Fibroblast of lung (primary cell): ENCODE results near the gene GAS7. TPM values are rescaled to one million over a fixed set of nuclear protein-coding genes. Genes with fewer than 3 reads are reported as not detected.
A peak's percentile ranks its signal among the peaks of the same experiment; 100 is the strongest.

Experiments
- DNase-seq, 2 donors: peaks; one replicate each; pipeline versions ENCODE4 v3.0.0 to v3.0.0-alpha.2; 2010; ENCODE audit warnings: low read depth in 2 of 2
- H2AFZ ChIP-seq: 2 replicates; pipeline ENCODE4 v1.5.1; 2012; ENCODE audit warnings: low read length, control low read depth, inconsistent platforms
- H3K27ac ChIP-seq: 2 replicates; pipeline ENCODE4 v1.5.1; 2011; ENCODE audit warnings: low read length, control low read depth; ENCODE audit not compliant: insufficient read depth
- H3K27me3 ChIP-seq: 2 replicates; pipeline ENCODE4 v1.5.1; 2011; ENCODE audit warnings: mild to moderate bottlenecking, low read length; ENCODE audit not compliant: control insufficient read depth, insufficient read depth
- H3K36me3 ChIP-seq: 2 replicates; pipeline ENCODE4 v1.5.1; 2011; ENCODE audit warnings: low read length; ENCODE audit not compliant: control insufficient read depth, insufficient read depth
- H3K4me1 ChIP-seq: 2 replicates; pipeline ENCODE4 v1.5.1; 2011; ENCODE audit warnings: low read length; ENCODE audit not compliant: control insufficient read depth, insufficient read depth; ENCODE audit errors: extremely low read depth
- H3K4me2 ChIP-seq: 2 replicates; pipeline ENCODE4 v1.5.1; 2011; ENCODE audit warnings: low read length, control low read depth; ENCODE audit not compliant: insufficient read depth; ENCODE audit errors: extremely low read depth
- H3K4me3 ChIP-seq, 4 experiments: fragments of 200-600 bp in 1 of 4; sonication (generic) in 1 of 4; replicated peaks in 1 of 4; 2 replicates each; pipeline ENCODE4 v1.5.1; 2011 to 2016; ENCODE audit warnings: low read length in 4 of 4, low read depth in 3 of 4, mild to moderate bottlenecking in 3 of 4, control low read depth in 2 of 4, inconsistent platforms in 1 of 4, mixed read lengths in 1 of 4; ENCODE audit not compliant: insufficient read depth in 1 of 4; ENCODE audit errors: control extremely low read depth in 1 of 4
- H3K79me2 ChIP-seq: 2 replicates; pipeline ENCODE4 v1.5.1; 2012; ENCODE audit warnings: mild to moderate bottlenecking, low read length, inconsistent platforms; ENCODE audit not compliant: control insufficient read depth, insufficient read depth
- H3K9ac ChIP-seq: 2 replicates; pipeline ENCODE4 v1.5.1; 2011; ENCODE audit warnings: mild to moderate bottlenecking, low read length, control low read depth; ENCODE audit not compliant: insufficient read depth
- H3K9me3 ChIP-seq: 2 replicates; pipeline ENCODE4 v1.5.1; 2012; ENCODE audit warnings: low read depth, low read length; ENCODE audit not compliant: control insufficient read depth, insufficient read depth
- H4K20me1 ChIP-seq: 2 replicates; pipeline ENCODE4 v1.5.1; 2011; ENCODE audit warnings: low read length; ENCODE audit not compliant: control insufficient read depth, insufficient read depth; ENCODE audit errors: extremely low read depth
- CTCF ChIP-seq, 2 donors: IDR thresholded peaks in 1 of 2; conservative IDR thresholded peaks in 1 of 2; 1 replicate in 1 of 2; 2 replicates in 1 of 2; pipeline ENCODE4 v1.5.1; 2011 to 2012; ENCODE audit warnings: low read length in 2 of 2, control low read depth in 1 of 2, inconsistent platforms in 1 of 2, low read depth in 1 of 2, mild to moderate bottlenecking in 1 of 2
- EZH2 ChIP-seq: IDR thresholded peaks from 2 replicates; pipeline ENCODE4 v1.5.1; 2012; ENCODE audit warnings: low read length, control low read depth, mild to moderate bottlenecking; ENCODE audit errors: missing control alignments
- polyA plus RNA-seq, 2 donors: library from polyadenylated mRNA; depleted of rRNA in 1 of 2; stranded (reverse) in 1 of 2; unstranded in 1 of 2; fragments of >200 nt; gene quantifications; 2 replicates each; pipeline ENCODE4 v1.2.1, GENCODE V29; 2011 to 2012; ENCODE audit warnings: missing spikeins in 1 of 2
- total RNA-seq: library from RNA; depleted of rRNA; stranded (reverse); fragments of >200 nt; gene quantifications from 2 replicates; pipeline ENCODE4 v1.2.1, GENCODE V29; 2014

Gene GAS7
- total and polyA plus RNA-seq, 2 donors (not counting 1 experiment from before 2014, with no cell fraction given), result 0.58 to 2.6 TPM

GRCh38 chr17:9959377-9959981 lies 238.9 kb downstream of the GAS7 start:
- Histone ChIP-seq H3K9ac (no peak overlapping the region), H3K27me3 (no peaks in the 10 kb centered on the region), H2AFZ (no peak overlapping the region), H3K27ac (no peak overlapping the region), H3K9me3 (no peaks in the 10 kb centered on the region), H3K4me3 (no peak overlapping the region), H3K4me1 (no peaks in the 10 kb centered on the region), H3K36me3 (no peaks in the 10 kb centered on the region), H4K20me1 (no peaks in the 10 kb centered on the region), H3K79me2 (no peaks in the 10 kb centered on the region), H3K4me2 (no peak overlapping the region)
- TF ChIP-seq CTCF (conservative IDR thresholded peaks at IDR 0.05 in 1 of 2, IDR thresholded peaks at IDR 0.05 in 1 of 2; ENCODE audit: low read depth in 1 of 2, low read length in 2 of 2) (peak; percentile 39 to 85), EZH2 (no peak)
- DNase-seq, result peak; percentile 23 to 69

- Histone ChIP-seq H3K9ac (no peak overlapping the region), H3K4me2 (no peak overlapping the region), H3K36me3 (no peaks in the 10 kb centered on the region), H3K4me3 (no peak overlapping the region), H3K79me2 (no peaks in the 10 kb centered on the region), H3K9me3 (no peaks in the 10 kb centered on the region), H3K4me1 (no peaks in the 10 kb centered on the region), H4K20me1 (no peaks in the 10 kb centered on the region), H2AFZ (no peak overlapping the region), H3K27ac (no peak overlapping the region), H3K27me3 (no peaks in the 10 kb centered on the region)
- TF ChIP-seq CTCF (conservative IDR thresholded peaks at IDR 0.05 in 1 of 2, IDR thresholded peaks at IDR 0.05 in 1 of 2; ENCODE audit: low read depth in 1 of 2, low read length in 2 of 2) (no peak), EZH2 (no peak)
- DNase-seq, result no peak
These were observed 239.7 kb downstream of the GAS7 start for GRCh38 chr17:9958586-9959281.

- Histone ChIP-seq H3K79me2 (no peaks in the 10 kb centered on the region), H3K4me1 (no peaks in the 10 kb centered on the region), H3K36me3 (no peaks in the 10 kb centered on the region), H3K4me3 (no peak overlapping the region), H3K27me3 (no peaks in the 10 kb centered on the region), H3K4me2 (no peak overlapping the region), H2AFZ (no peak overlapping the region), H4K20me1 (no peaks in the 10 kb centered on the region), H3K9ac (no peak overlapping the region), H3K9me3 (no peaks in the 10 kb centered on the region), H3K27ac (no peak overlapping the region)
- TF ChIP-seq CTCF (conservative IDR thresholded peaks at IDR 0.05 in 1 of 2, IDR thresholded peaks at IDR 0.05 in 1 of 2; ENCODE audit: low read depth in 1 of 2, low read length in 2 of 2), result no peak
- TF ChIP-seq EZH2, result no peak
- no peak for DNase-seq
These were observed 241.2 kb downstream of the GAS7 start for GRCh38 chr17:9957244-9957643.
